ENCODE results near the gene AUTS2.

The AUTS2 gene

GRCh38 chr7:70459546-70459945 lies 861.3 kb downstream of the AUTS2 start:
- in situ Hi-C loops (cut with HindIII; ENCODE audit: low sequenced_read_pairs): no loop called here
- TF ChIP-seq, protein P1, sequence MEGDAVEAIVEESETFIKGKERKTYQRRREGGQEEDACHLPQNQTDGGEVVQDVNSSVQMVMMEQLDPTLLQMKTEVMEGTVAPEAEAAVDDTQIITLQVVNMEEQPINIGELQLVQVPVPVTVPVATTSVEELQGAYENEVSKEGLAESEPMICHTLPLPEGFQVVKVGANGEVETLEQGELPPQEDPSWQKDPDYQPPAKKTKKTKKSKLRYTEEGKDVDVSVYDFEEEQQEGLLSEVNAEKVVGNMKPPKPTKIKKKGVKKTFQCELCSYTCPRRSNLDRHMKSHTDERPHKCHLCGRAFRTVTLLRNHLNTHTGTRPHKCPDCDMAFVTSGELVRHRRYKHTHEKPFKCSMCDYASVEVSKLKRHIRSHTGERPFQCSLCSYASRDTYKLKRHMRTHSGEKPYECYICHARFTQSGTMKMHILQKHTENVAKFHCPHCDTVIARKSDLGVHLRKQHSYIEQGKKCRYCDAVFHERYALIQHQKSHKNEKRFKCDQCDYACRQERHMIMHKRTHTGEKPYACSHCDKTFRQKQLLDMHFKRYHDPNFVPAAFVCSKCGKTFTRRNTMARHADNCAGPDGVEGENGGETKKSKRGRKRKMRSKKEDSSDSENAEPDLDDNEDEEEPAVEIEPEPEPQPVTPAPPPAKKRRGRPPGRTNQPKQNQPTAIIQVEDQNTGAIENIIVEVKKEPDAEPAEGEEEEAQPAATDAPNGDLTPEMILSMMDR (IDR thresholded peaks at IDR 0.05; ENCODE audit: low read depth, low read length, missing control alignments): no peak
- no peak overlapping the region for H3K4me3 ChIP-seq (ENCODE audit: low read depth, low read length)
- DNase-seq (ENCODE audit: low read depth): no peak

DNA sequence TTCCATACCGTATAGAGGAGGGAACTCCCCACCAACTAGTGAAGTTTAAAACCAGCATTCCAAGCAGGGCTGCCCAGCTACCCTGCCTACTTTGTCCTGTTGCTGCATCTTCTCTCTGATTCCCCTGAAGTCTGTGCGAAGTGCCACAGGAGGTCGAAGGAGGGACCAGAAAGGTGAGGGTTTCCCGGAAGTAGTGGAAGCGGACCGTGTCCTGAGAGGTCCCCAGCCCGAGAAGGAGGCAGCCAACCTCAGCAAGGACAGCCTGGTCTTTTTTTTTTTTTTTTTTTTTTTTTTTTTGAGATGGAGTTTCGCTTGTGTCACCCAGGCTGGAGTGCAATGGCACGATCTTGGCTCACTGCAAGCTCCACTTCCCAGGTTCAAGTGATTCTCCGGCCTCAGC lies 861.8 kb downstream of the AUTS2 start:
- DNase-seq (ENCODE audit: low read depth): no peak
- in situ Hi-C loops (cut with HindIII; ENCODE audit: low sequenced_read_pairs): no loop called here
- H3K4me3 ChIP-seq (ENCODE audit: low read depth, low read length): no peak overlapping the region
- TF ChIP-seq, protein P1 (IDR thresholded peaks at IDR 0.05; ENCODE audit: low read depth, low read length, missing control alignments): no peak

GRCh38 chr7:70460562-70460961 lies 862.3 kb downstream of the AUTS2 start:
- in situ Hi-C loops (cut with HindIII; ENCODE audit: low sequenced_read_pairs): no loop called here
- DNase-seq (ENCODE audit: low read depth): no peak
- H3K4me3 ChIP-seq (ENCODE audit: low read depth, low read length): no peak overlapping the region
- TF ChIP-seq, protein P1 (IDR thresholded peaks at IDR 0.05; ENCODE audit: low read depth, low read length, missing control alignments): no peak

DNA sequence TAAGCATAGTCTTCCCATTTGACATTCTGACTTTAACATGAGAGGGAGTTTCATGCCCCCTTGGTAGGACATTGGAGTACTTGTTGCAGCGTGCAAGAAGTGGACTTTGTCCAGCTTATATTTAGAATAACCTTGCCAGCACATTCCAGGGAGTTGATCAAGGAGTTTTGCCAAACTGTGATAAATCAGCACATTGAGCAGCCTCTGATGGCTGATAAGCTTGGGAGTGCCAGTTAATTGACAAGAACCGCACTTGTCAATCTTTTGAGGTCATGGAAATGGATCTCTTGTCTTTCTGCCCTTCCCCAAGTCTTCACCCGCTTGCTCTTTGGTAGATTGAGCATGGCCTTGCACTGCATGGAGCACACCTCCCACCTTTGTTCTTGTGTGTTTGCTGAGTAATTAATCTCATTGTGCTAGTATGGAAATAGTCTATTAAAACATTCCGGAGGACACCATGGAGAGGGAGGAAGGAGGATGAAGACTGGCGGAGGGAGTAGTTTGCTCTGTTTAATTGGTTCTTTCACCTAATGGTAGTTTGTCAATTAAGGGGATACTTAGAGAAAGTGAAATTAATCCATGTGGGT lies 865.2 kb downstream of the AUTS2 start:
- TF ChIP-seq, protein P1 (IDR thresholded peaks at IDR 0.05; ENCODE audit: low read depth, low read length, missing control alignments): no peak
- in situ Hi-C loops (cut with HindIII; ENCODE audit: low sequenced_read_pairs): no loop called here
- no peak for DNase-seq (ENCODE audit: low read depth)
- no peak overlapping the region for H3K4me3 ChIP-seq (ENCODE audit: low read depth, low read length)

- in situ Hi-C loops (cut with HindIII; ENCODE audit: low sequenced_read_pairs): no loop called here
- no peak overlapping the region for H3K4me3 ChIP-seq (ENCODE audit: low read depth, low read length)
- DNase-seq (ENCODE audit: low read depth): no peak
- TF ChIP-seq, protein P1 (IDR thresholded peaks at IDR 0.05; ENCODE audit: low read depth, low read length, missing control alignments): no peak
Observed at GRCh38 chr7:70466725-70467364, 868.6 kb downstream of the AUTS2 start.

DNA sequence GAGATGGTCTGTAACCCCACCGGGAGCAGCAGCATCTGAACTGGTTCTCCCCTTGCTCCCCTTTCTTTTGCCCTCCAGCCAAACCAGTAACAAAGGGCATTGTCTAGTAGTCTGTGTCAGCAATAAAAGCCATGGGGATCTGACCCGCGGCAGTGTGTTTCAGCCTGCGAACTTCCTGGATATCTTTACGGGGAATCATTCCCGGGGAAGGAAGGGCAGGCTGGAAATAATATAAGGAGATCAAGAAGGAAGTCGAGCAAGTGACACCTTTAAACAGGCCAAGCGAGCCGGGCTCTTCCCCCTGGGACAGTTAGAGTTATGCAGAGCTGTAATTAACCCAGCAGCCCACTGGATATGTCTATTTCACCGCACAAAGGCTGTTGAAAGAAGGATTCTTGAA lies 872.5 kb downstream of the AUTS2 start:
- H3K4me3 ChIP-seq (ENCODE audit: low read depth, low read length): no peak overlapping the region
- TF ChIP-seq, protein P1 (IDR thresholded peaks at IDR 0.05; ENCODE audit: low read depth, low read length, missing control alignments): no peak
- in situ Hi-C loops (cut with HindIII; ENCODE audit: low sequenced_read_pairs): no loop called here
- DNase-seq (ENCODE audit: low read depth): no peak
